Activated CD4-positive, alpha-beta memory T cell treated with anti-CD3 and anti-CD28 coated beads, Interleukin-2, amount 10 ng/mL, durations not matched to agents 7 days and 5 days (primary cell): Measurements from ENCODE around the gene RGS6. TPM values are rescaled to one million over a fixed set of nuclear protein-coding genes. Genes with fewer than 3 reads are reported as not detected.

ENCODE experiments used
- CTCF ChIA-PET: fragments of 350-600 bp; sonication (Branson Sonifier 250); formaldehyde crosslinking; loops from one replicate; lab custom pipeline; 2021; ENCODE audit warnings: antibody characterized with exemption, inconsistent platforms; lab: Charles Lee
- POLR2A ChIA-PET: fragments of 350-600 bp; sonication (Branson Sonifier 250); formaldehyde crosslinking; loops from one replicate; lab custom pipeline; 2021; ENCODE audit warnings: antibody characterized with exemption; lab: Charles Lee
- DNase-seq: peaks from one replicate; pipeline ENCODE4 v3.0.0-alpha.2; 2020
- H3K27ac Mint-ChIP-seq: one replicate; pipeline ENCODE4 v1.8.0; 2021; ENCODE audit warnings: mild to moderate bottlenecking, mixed read lengths
- H3K27me3 Mint-ChIP-seq: one replicate; pipeline ENCODE4 v1.8.0; 2021; ENCODE audit warnings: mixed read lengths
- H3K36me3 Mint-ChIP-seq: one replicate; pipeline ENCODE4 v1.8.0; 2021; ENCODE audit warnings: low read depth, mixed read lengths
- H3K4me1 Mint-ChIP-seq: one replicate; pipeline ENCODE4 v1.8.0; 2021; ENCODE audit warnings: mixed read lengths
- H3K4me3 Mint-ChIP-seq: one replicate; pipeline ENCODE4 v1.8.0; 2021; ENCODE audit warnings: mild to moderate bottlenecking, mixed read lengths
- H3K9me3 Mint-ChIP-seq: one replicate; pipeline ENCODE4 v1.8.0; 2021; ENCODE audit warnings: mixed read lengths
- total RNA-seq, 2 experiments: library from RNA; stranded (reverse); gene quantifications; one replicate each; pipeline ENCODE4 v1.2.3, GENCODE V29; 2021

The RGS6 gene
- total RNA-seq, 2 experiments from 2014 or later: 2.0 to 3.1 TPM

- no peak for DNase-seq
- Mint-ChIP-seq H3K27ac (no peak overlapping the region), H3K9me3 (no peaks in the 10 kb centered on the region), H3K4me1 (peaks cover 5% of the 10 kb centered on the region), H3K36me3 (no peaks in the 10 kb centered on the region), H3K4me3 (no peak overlapping the region), H3K27me3 (peaks cover 29% of the 10 kb centered on the region)
- ChIA-PET CTCF (no interaction called here), POLR2A (interaction anchor here (1.4 kb wide), 1 partner anchor 19 kb away, joined by 4 read pairs; no protein-coding TSS in a partner anchor)
These were observed 681.7 kb downstream of the RGS6 start for GRCh38 chr14:72613975-72614319.

- peaks cover 25% of the 10 kb centered on the region for H3K27me3 Mint-ChIP-seq
- ChIA-PET CTCF (no interaction called here), POLR2A (interaction anchor here (1.4 kb wide), 1 partner anchor 20 kb away, joined by 4 read pairs; no protein-coding TSS in a partner anchor)
- no peak overlapping the region for H3K27ac Mint-ChIP-seq
- H3K9me3 Mint-ChIP-seq: no peaks in the 10 kb centered on the region
- no peak for DNase-seq
- H3K36me3 Mint-ChIP-seq: no peaks in the 10 kb centered on the region
- no peak overlapping the region for H3K4me3 Mint-ChIP-seq
- H3K4me1 Mint-ChIP-seq: peaks cover 5% of the 10 kb centered on the region
These were observed 682.1 kb downstream of the RGS6 start for GRCh38 chr14:72614365-72614764.

- ChIA-PET CTCF (no interaction called here), POLR2A (interaction anchor here (1.4 kb wide), 1 partner anchor 20 kb away, joined by 4 read pairs; no protein-coding TSS in a partner anchor)
- DNase-seq: no peak
These were observed 682.7 kb downstream of the RGS6 start for GRCh38 chr14:72614891-72615415.

GRCh38 chr14:72615451-72616121 is 683.4 kb downstream of the RGS6 start:
- no peaks in the 10 kb centered on the region for H3K36me3 Mint-ChIP-seq
- CTCF ChIA-PET: no interaction called here
- H3K27me3 Mint-ChIP-seq: peaks cover 24% of the 10 kb centered on the region
- H3K4me1 Mint-ChIP-seq: peaks cover 5% of the 10 kb centered on the region
- H3K4me3 Mint-ChIP-seq: no peak overlapping the region
- DNase-seq: no peak
- POLR2A ChIA-PET: no interaction called here
- H3K27ac Mint-ChIP-seq: no peak overlapping the region
- no peaks in the 10 kb centered on the region for H3K9me3 Mint-ChIP-seq

More at GRCh38 chr14:72614891-72615415, 682.7 kb downstream of the RGS6 start:
- H3K36me3 Mint-ChIP-seq: no peaks in the 10 kb centered on the region
- peaks cover 24% of the 10 kb centered on the region for H3K27me3 Mint-ChIP-seq
- no peak overlapping the region for H3K4me3 Mint-ChIP-seq
- H3K4me1 Mint-ChIP-seq: peaks cover 5% of the 10 kb centered on the region
- H3K27ac Mint-ChIP-seq: no peak overlapping the region
- no peaks in the 10 kb centered on the region for H3K9me3 Mint-ChIP-seq
